NCI-H510A treated with DMSO at 0.1 percent for 48 hours (cell line): ENCODE data around the gene CYB5D1.

Source experiments
- DNase-seq: peaks from one replicate; lab custom pipeline; 2025; lab: John Stamatoyannopoulos, UW

Gene CYB5D1

DNA sequence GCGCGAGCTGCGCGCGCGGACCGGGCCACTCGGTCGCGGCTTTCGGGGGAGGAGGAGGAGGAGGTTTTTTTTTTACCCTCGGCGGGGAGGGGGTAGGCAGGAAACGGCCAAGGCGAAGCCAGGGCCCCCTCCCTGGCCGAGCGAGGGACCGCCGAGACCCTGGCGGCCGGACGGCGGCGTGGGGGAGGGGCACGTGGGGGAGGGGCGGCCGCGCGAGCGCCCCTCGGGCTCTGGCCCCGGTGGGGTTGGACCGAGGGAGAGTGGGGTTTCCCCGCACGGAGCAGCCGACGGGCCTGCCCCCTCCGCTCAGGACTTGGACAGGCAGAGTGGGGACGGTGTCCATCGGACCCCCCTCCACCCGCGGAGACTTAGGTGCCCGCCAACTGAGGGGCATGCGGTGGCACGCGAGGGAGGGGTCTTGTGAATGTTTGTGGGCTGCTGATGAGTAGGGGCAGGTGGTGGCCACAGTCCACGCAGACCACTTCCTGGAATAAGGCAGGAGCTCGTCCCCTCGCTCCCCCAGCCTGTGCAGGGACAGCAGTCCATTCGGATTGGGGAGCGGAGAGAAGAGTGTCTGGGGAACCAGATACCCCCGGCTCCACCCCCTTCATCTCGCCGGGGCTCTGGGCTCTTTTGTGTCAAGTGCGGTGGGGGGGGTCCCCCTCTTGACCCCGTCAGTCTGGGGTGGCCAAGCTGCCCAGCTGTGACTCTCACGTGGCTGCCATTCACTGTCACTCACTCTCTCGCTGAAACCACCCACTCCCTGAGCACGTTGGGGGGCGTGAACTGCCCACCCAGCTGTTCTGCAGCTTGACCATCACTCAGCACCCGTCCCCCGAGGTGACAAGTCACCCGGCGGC is 27.8 kb downstream of the CYB5D1 start:
- DNase-seq: peak; percentile 44

DNA sequence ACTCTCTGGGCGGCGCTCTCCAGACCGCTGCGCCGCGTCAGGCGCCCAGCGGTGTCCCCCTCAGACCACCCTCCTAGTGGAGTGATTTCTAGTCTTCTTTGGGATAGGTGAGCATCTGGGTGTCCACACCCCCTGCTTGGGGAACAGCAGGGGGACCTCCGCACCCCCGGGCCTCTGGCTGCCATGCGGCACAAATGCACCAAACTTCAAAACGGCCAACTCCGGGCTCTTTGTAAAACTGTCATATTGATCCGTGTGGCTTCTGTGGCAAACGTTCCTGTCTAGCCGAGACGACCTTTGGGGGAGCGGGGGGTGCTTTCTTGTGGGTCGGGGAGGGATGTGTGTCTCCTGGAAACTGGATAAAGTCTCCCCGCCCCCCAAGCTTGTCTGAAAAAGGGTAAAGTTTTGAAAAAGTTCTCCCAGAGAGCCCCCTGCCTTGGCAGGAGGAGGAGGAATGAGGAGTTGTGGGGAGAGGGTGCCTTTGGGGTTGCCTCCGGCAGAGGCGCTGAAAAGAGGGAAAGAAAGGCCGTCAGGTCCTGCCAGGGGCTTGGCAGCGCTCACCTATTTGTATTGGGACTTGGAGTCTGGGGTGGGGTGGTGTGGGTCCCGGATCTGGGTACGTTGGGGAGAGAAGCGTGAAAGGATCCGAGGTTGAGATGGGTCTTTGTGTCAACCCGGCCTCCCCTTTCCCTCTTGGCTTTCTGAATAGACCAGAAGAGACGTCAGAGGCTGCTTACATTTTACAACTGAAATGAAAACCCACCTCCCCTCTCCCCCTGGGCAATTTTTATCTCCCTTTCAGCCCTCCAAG is 28.6 kb downstream of the CYB5D1 start:
- peak; percentile 74 for DNase-seq

DNA sequence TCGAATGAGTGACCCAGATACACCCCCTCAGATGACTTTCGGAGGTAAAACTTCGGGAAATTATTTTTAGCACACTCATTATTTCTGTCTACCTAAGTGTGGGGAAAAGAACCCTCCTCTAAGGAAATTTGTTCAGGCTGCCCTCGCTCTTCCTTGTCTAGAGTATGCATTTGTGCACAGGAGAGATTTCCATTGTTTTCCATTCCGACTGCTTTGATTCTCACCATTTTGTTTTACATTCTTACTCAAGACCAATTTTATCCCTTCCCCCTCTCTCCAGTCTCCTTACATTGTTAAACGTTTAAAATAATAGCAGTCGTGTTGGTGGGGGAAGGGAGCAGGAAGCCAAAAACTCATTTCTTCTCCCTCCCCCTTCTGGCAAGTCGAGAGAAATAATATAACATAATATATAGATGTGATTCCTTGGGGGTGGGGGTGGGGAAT is 29.3 kb downstream of the CYB5D1 start:
- DNase-seq: peak; percentile 89

DNA sequence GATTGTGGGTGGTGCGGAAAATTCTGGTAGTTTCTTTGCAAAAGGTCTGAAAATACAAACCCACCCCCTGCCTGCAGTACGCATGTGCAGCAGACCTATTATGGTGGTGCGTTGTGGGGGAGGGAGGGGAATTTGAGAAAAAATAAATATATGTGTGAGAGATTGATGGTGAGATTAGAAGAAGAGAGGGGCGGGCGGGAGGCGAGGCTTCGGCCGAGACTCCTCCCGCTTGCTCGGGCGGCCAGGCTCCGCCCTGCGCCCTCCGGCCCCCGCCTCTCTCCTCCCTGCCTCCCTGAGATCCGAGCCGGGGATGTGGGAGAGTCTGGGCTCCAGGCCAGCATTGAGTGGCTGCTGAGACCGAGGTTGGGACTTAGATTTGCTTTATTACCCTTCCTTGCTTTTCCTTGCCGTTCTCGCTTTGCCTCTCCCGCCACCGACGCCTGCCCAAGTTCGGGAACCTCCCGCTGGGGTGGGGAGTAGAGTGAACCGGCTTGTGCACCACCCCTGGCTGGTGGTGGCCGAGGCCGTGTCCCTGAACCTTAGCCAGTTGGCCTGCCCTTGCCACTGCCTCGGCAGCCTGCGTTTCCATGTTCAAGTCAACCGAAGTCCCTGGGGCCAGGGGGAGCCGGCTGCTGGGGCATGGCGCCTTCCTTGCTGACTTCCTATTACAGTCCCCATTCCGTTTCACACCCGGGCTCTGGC is 29.8 kb downstream of the CYB5D1 start:
- peak; percentile 93 for DNase-seq

DNA sequence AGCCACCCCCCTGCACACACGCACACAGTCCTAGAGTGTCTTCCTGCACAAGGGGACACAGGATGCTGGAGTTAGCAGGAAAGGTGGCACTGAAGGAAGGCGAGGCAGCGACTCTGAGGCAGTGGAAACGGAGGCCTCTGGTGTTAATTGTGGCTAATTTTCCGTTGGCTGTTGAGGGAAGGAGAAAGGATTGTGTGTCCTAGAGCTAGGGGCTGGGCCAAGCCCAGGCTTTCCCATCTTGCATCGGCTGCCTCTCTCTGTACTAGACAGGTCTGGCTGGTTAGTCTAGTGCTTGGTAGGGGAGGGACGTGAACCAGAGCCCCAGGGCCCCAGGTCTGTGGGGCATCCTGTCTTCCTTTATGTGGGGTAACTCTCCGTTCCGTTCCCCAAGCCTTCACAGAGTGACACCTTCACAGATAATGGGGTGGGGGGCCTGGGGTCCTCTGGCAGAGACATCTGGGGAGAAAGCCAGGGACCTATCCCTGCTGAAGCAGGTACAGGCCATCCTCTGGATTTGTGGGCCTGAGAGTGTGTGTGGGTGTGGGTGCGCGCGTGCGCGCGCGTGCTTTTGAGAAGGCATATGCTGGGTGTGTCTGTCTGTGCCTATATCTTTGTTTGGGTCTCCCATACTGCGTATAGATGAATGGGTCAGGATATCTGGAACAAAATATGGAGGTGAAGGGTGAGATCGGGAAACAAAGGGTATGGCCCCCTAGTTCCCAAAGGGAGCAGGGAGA is 30.5 kb downstream of the CYB5D1 start, which contains the start of gene CHD3:
TSS of gene CHD3 (plus strand) at position 606 of the 737 bp plus-strand sequence. CDS start 212 bp downstream, outside the sequence.
- DNase-seq: peak; percentile 77

DNA sequence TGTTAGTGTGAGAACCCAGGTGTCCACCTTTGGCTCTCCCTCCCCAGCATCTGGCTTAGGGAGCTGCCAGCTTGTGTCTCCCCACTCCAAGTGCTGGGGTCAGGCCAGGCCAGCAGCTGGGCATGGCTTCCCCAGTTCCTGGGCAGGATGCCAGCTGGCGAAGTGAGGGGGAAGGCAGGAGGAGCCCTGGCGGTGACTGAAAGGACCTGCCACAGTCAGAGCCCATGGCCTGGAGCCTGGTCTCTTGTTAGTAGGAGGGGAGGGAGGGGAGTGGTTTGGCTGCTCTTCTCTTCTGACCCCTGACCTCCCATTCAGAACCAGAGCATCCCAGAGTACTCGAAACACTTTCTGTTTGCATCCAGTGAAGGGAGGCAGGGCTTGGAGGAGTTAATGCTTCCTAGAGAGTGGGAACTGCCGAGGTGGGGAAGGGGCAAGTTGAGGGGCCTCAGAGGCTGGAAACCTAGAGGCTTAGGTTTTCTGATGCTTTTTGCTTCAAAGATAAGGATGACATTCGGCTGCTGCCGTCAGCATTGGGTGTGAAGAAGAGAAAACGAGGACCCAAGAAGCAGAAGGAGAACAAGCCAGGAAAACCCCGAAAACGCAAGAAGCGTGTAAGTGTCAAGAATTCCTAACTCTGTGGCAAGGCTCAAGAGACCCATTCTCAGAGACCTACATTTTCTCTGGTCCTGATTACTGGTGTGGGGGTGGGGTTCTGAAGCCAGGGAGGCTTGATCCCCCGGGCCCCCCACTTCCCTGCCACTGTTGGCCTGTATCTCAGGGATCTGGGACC is 31.6 kb downstream of the CYB5D1 start:
- DNase-seq: peak; percentile 93

DNA sequence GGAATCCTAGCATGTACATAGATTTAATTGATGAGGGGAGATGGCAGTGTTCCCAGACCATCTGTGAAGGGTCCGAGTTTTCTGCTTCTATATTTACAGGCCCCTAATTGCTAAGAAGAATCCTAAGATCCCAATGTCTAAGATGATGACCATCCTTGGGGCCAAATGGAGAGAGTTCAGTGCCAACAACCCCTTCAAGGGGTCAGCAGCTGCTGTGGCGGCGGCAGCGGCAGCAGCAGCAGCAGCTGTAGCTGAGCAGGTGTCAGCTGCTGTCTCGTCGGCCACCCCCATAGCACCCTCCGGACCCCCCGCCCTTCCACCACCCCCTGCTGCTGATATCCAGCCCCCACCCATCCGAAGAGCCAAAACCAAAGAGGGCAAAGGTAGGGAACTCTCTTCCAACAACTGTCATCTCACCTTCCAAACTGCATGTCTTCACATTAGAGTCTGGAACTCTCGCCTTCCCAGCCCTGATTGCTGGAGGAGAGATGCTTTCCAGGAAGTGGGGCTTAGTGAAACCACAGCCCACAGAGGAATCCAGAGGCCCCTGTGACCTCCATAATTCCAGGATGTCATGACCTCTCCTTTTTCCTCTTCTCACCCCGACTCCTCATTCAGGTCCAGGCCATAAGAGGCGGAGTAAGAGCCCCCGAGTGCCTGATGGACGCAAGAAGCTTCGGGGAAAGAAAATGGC is 35.5 kb downstream of the CYB5D1 start:
- DNase-seq: no peak

DNA sequence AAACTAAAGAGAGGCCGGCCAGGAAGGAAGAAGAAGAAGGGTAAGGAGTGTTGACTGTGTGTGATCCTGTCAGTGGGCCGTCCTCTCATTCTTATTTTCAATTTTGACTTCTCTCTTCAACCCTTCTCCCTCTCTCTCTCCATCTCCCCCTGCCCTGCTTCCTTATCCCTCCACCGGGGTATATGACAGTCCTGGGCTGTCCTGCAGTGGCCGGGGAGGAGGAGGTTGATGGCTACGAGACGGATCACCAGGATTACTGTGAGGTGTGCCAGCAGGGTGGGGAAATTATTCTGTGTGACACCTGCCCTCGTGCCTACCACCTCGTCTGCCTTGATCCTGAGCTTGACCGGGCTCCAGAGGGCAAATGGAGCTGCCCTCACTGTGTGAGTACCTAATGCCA is 36.4 kb downstream of the CYB5D1 start:
- DNase-seq: no peak

DNA sequence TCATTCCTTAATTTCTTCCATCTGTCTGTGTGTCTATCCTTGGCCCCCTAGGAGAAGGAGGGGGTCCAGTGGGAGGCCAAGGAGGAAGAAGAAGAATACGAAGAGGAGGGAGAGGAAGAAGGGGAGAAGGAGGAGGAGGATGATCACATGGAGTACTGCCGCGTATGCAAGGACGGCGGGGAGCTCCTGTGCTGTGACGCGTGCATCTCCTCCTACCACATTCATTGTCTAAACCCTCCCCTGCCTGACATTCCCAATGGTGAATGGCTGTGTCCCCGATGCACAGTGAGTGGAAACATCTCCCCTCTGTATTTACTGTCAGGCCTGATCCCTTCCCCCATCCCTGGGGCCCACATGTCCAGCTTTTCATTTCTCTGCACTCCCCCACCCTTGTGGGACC is 37.1 kb downstream of the CYB5D1 start:
- DNase-seq: no peak

DNA sequence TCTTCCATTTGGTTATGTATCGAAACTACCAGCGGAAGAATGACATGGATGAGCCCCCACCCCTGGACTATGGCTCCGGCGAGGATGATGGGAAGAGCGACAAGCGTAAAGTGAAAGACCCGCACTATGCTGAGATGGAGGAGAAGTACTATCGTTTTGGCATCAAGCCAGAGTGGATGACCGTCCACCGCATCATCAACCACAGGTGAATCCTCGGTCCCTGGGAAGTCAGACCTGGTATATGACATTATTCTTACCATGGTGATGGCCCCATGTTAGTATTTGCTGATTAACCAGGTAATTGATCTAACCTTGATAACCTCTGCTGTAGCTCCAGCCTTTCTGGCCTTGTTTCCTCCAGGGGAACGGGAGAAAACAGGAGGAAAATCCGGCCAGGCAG is 39.3 kb downstream of the CYB5D1 start:
- DNase-seq: no peak

DNA sequence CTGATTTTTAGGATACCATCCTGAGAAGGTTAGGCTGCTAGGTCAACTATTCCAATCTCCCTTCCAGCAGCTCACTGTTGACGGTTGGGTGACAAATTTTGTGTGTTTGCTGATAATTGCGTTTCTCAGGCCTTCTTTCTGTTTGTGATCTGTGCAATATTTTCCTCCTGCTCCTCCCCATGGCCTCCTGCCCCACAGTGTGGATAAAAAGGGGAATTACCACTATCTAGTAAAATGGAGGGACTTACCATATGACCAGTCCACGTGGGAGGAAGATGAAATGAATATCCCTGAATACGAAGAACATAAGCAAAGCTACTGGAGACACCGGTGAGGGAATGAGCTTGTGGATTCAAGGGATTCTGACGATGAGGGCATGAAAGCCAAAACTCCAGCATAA is 40.0 kb downstream of the CYB5D1 start:
- DNase-seq: no peak

DNA sequence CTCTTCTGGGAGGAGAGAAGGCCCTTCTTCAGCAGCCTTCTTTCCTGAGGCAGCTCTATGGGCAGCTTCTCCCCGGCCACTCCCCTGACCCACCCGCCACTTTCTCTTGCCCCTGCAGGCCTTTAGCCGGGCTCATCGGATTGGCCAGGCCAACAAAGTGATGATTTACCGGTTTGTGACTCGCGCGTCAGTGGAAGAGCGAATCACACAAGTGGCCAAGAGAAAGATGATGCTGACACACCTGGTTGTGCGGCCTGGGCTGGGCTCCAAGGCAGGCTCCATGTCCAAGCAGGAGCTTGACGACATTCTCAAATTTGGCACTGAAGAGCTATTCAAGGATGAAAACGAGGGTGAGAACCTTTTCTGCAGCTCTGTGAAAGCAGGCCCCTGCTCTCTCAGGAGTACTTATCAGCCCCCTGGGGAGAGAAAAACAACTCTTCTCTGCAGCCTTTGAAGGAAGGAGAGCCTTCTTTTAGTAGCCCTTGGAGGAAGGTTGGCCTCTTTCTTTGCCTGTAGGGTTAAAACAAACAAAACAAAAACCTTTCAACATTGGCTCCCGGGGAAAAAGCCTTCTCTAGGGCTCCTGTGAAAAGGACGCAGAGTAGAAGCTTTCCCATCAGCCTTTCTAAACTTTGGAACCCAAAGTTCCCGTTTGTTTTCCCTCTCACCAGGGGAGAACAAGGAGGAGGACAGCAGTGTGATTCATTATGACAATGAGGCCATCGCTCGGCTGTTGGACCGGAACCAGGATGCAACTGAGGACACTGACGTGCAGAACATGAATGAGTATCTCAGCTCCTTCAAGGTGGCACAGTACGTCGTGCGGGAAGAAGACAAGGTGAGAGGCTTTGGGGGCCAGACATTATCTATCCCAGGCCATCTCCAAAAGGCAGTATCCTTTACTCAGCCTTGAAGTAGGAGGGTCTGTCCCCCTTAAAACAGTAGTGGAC is 45.6 kb downstream of the CYB5D1 start:
- DNase-seq: no peak

DNA sequence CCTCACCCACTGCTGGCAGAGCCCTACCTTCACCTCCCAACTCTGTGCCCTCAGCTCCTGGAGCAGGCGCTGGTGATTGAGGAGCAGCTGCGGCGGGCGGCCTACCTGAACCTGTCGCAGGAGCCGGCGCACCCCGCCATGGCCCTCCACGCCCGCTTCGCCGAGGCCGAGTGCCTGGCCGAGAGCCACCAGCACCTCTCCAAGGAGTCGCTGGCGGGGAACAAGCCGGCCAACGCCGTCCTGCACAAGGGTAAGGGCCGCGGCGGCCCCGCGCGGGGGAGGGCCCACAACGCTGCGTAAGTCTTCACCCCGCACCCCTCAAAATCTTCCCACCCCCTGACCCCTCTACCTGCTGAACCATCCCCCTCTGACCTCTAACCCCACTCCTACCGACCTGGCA is 51.3 kb downstream of the CYB5D1 start:
- DNase-seq: no peak

DNA sequence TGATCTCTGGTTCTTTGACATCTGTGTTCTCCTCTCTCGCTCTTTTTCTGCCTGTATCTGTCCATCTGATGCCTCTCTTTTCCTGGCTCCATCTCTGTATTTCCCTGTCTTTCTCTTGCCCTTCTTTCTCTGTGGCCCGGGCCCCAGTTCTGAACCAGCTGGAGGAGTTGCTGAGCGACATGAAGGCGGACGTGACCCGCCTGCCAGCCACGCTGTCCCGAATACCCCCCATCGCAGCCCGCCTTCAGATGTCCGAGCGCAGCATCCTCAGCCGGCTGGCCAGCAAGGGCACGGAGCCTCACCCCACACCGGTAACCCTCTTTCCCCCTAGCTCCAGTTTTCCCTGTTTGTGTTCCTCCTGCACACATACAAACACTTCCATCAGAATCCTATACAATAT is 52.5 kb downstream of the CYB5D1 start:
- no peak for DNase-seq

DNA sequence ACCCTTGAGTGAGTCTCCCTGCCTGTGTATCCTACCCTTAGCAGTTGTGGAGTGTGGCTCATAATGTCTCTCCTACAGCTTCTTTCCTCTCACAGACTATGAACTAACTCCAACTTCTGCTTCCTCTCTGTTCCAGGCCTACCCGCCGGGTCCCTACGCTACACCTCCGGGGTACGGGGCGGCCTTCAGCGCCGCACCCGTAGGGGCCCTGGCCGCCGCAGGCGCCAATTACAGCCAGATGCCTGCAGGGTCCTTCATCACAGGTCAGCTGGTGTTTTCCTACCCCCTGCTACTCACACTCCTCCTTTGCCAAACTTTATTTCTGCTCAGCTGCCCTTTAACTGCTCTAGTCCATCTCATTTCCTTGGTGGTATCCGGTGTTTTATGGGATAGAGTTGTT is 52.9 kb downstream of the CYB5D1 start:
- DNase-seq: no peak

DNA sequence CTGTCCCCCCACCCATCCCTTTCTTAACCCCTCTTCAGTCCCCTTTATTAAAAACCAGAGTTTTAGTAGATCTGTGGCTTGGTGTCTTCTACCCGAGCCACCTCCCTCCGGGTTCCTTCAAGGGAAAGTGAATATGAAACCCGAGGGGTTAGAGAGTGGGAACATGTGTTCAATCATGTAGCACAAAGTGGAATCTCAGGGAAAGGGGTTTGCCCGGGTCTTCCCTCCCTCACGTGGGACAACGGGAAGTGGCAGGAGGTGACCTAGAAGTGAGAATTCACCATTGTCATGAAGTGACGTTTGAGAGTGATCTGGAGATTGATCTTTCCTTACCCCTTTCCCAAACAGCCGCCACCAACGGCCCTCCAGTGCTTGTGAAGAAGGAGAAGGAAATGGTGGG is 53.3 kb downstream of the CYB5D1 start:
- no peak for DNase-seq
